GM19468 (cell line): ENCODE data around the gene TBX5.

Experiments
- ATAC-seq: cut with Tn5 transposase; IDR thresholded peaks from one replicate; pipeline ENCODE4 v1.9.1; 2021; ENCODE audit warnings: mild to moderate bottlenecking, moderate library complexity, moderate number of reproducible peaks; ENCODE audit not compliant: unreplicated experiment; ENCODE audit errors: extremely low read depth

TBX5 gene

GRCh38 chr12:114405519-114406271, at the start of gene TBX5:
TBX5 (minus strand) TSS chr12:114406144; CDS start chr12:114403898, 2,246 bp downstream.
- no peak for ATAC-seq

GRCh38 chr12:114451657-114452056, 45.7 kb upstream of the TBX5 start:
- no peak for ATAC-seq

DNA sequence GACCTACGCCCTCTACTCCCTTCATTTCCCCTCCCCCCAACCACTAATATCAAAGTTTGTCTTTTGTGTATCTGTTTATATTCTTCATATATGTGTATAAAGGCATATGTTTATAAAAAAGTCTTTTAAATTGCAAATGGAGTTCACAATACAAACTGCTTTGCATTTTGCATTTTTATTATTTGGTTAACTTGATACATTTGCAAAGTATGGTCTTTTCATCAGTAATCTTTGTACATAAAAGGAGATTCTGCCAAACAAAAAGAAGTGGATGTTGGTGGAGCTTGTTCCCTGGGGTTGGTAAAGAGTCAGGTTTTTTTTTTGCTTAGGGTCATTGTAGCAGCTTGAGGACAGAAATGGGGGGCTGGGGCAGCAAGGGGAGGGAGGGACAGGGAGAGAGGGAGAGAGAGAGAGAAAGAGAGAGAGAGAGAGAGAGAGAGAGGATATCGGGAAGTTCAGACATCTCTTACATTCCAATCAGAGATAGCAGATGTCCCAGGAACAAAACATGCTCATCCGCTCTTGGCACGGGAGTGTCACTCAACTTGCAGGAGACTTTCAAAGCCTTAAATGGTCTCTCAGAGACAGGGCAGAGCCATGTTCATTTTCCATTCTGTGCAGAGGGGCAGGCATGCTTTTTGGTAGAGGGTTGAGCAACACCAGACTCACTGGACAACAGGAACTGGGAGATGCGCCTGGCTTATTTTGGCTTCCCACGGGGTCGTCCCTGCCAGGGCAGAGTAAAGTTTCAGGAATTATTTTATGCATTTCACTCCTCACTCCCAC, 44.8 kb upstream of the TBX5 start:
- ATAC-seq: no peak

DNA sequence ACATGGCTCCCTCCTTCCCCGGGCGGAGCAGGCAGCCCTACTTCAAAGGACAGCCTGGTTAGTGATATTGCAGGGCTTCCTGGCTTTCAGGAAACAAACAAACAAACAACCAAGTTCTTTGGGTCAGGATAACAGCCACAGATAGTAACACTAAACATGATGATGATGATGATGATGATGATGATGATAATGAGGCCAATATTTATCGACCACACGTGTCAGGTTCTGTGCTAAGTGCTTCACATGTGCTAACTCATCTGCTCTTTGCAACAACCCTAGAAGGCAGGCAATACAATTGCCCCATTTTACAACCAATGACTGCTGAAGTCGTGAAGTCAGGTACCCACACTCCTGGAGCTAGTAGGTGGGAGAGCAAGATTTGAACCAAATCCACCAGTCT, 44.1 kb upstream of the TBX5 start:
- no peak for ATAC-seq

- no peak for ATAC-seq
Measured at GRCh38 chr12:114448618-114448933, 42.6 kb upstream of the TBX5 start.

DNA sequence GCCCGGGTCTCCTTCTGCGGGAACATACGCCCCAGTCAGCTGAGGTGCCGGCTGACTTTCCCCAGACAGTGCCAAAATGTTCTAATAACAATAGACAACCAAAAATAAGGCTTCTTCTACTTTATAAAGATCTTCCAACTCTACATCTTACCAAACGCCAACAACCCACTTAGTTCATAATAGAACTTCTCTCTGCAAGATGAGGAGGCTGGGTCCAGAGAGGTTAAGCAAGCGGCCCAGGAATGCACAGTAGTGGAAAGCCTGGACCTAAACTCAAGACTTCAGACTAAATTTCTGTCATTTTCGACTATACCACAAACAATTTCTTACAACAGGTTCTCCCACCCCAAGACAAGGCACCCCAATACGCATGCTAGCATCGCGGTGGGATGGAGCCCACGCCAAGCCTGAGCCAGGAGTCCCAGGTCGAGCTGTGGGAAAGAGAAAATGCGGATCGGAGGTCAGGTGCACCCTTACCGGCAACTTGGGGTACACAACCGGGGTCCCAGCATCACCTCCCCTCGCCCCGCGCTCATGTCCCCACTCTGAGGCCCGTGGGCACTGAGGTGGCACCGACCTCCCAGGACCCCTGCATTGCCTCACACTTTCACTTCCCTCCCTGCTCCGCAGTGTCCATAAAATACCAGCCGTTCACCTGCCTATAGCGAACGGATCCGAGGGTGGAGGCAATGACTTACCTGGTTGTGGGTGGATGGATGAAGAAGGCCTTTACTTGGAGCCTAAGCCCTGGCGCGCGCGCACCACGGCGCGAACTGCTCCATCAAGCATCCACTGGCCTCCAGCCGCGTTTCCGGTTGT, 42.1 kb upstream of the TBX5 start:
- ATAC-seq: no peak

- ATAC-seq: no peak
Measured at GRCh38 chr12:114447274-114447716, 41.4 kb upstream of the TBX5 start.

DNA sequence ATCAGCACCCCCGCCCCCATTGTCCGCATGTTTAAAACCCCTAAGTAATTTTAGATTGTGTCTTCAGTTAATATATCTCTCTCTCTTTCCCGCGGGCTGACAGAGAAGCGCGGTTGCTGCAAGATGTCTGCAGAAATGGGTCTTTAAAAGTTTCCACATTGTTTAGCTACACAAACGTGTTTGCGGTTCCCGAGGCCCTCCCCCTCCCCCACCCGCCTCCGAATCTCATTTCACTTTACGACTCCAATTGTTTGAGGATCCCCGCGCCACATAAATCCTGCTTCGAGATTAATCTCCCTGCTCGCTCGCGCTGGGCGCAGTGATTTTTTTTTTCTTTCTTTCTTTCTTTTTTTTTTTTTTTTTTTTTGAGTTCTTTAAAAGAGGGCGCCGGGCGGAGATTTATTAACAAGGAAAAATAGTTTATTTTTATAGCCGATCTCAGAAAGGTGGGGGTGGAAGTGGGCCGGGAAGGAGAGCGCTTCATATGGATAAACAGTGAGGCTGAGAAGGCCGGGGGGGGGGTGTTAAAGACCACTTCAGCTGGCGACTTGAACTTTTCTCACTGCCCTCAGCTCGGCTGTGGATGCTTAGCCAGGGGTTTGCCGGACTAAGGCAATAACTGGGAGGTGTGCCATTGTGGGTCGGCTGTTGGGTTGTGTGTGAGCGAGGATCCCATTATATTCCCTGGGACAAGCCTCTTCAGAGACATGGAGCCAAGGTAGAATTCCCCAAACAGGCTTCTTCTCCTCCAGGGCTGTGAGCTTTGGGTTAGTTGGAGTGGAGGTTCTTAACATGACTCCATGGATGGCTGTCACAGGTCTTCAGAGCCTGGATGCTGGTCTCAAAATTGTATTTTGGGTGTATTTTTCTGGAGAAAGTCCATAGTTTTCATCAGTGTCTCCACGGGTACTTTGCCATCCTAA, 39.7 kb upstream of the TBX5 start:
- ATAC-seq: no peak

- no peak for ATAC-seq
Measured at GRCh38 chr12:114444422-114445279, 38.7 kb upstream of the TBX5 start.

DNA sequence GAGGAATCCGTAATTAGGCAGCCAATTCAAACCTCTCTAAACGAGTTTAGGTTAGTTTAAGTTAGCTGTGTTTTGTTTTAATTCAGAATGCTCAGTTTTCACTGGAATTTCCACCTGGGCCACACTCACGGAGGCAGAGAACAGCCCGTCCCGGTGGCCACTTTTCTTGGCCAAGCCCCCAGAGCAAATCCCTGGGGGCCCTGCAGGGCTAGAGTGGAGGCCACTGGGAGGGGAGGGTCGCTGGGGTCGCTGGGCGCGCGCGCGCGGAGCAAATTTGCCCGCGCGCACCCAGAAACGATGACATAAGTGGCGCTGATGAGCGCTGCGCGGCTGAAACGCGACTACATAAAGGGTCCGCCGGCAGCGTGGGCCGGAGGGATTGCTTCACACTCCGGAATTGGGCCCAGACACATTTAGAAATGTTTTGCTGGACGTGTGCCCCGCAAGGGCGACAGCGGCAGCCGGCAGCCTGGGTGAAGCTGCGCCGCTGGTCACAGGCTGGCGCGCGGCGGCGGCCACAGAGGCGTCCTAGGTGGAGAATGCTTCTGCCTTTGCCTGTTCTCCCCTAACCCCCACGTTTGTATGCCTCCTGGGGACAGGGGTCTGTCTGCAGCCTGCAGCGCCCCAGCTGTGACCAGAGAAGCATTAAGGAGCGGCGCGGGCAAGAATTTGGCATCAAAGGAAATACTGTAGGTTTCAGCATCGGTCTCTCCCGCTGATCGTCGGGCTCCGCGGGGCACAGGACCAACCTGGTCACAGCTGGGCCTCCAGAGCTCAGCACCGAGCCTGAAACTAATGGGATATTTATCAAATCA, 37.9 kb upstream of the TBX5 start:
- ATAC-seq: no peak

DNA sequence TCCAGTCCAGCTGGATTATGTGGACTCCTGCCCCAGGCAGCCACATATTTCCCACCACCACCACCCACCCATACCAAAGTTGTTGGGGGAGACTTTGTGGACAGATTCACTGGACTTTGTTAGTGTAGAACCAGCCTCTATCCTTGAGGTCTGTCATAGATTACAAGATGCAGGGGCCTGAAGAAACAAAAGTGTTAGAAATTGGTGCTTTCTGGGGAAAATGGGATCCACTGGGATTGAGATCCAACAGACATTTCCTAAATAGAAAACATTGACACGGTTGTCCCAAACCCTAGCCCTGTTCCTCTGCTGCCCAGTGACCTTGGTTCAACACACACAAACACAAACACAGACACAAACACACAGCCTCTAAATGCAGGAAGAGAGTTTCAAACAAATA, 36.6 kb upstream of the TBX5 start:
- ATAC-seq: no peak

DNA sequence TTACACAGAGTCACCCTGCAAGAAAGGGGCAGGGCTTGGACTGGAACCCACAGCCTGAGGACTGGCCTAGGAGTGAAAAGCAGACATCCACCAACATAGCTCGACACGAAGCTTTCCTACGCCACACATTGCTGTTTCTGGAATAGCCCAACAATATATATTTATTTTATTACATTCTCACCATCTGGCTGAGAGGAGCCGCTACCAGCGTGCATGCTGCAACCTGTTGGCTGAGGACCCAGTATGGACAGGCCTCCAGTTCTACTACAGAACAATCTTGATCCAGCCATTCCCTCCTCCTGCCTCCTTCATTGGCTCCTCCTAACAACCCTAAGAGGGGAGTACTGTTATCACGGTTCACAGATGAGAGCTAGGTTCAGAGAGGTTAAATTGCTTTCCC, 35.6 kb upstream of the TBX5 start:
- no peak for ATAC-seq

GRCh38 chr12:114441039-114441383, 35.1 kb upstream of the TBX5 start:
- ATAC-seq: no peak

DNA sequence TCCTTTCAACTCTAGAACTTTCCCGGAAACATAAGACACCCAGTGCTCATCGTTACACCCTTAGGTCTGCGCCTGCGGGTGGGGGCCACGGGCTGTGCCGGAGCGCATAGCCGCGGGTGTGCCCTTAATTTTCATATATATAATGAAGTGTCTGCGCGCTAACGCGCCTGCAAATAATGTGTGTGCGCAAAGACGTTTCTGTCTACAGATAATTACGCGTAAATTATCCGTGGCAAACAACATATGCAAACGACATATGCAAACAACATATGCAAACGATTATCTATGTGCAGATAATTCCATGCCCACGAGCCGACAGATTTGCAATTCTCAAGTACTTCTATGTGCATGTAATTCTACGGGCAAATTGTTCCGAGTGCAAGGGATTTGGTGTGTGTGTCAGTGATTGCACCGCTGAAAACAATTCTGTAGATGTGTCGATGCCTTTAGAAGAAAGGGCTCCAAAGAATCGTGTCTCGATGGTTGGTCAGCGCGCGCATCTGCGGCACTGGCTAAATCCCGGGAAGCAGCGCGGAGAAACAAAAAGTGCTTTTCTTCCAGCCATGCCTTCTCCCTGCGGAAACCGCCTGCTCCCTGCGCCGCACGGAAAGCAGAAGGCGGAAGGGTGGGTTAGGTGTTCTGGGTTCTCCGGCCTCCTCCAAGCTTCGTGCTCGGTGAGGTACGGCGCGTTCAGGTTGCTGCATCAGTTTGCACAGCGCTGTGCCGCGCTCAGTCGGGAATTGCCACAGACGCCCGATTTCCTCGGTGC, 34.5 kb upstream of the TBX5 start:
- ATAC-seq: no peak

GRCh38 chr12:114439817-114440216, 33.9 kb upstream of the TBX5 start:
- ATAC-seq: no peak

- no peak for ATAC-seq
Measured at GRCh38 chr12:114439261-114439683, 33.3 kb upstream of the TBX5 start.

DNA sequence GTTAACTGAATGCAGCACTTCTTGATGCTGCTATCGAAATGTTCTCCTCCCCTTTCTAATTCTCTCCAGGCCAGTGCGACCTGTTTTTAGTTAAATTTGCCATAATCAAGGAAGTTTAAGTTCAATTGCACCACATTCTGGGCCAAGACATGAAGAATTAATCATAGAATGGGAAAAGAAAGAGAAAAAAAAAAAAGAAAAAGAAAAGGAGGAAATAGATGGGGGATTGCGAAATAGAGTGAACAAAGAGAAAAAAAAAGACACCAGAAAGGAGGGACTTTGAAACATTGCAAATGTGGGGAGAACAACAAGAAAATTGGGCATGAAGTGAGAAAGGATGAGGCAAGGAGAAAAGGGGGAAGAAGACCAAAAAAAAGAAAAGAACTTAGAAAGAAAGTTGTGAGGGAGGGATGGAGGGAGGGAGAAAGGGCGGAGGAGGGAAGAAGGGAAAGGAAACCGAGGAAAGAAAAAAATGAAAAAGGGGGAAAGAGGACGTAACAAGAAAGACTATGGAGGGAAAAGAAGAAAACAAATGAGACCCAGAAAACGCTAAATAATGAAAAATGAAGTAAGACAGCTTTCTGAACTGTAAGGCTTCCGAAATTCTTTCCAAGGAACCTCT, 32.8 kb upstream of the TBX5 start:
- no peak for ATAC-seq
